Measurements from ENCODE around the gene RAB31.

Gene RAB31

GRCh38 chr18:9721893-9722550, 13.9 kb downstream of the RAB31 start:
- no peak overlapping the region for H3K4me3 ChIP-seq (ENCODE audit: severe bottlenecking)
- no peak for ATAC-seq (ENCODE audit: low read depth)
- H3K4me1 ChIP-seq (ENCODE audit: insufficient read depth, poor library complexity, severe bottlenecking) = peaks cover 13% of the 10 kb centered on the region
- TF ChIP-seq CTCF (IDR thresholded peaks at IDR 0.05; ENCODE audit: poor library complexity, severe bottlenecking) = no peak
- no peak overlapping the region for H3K27ac ChIP-seq (ENCODE audit: poor library complexity, severe bottlenecking)
- H3K27me3 ChIP-seq (ENCODE audit: insufficient read depth, poor library complexity, severe bottlenecking) = no peaks in the 10 kb centered on the region
- H3K9me3 ChIP-seq (ENCODE audit: severe bottlenecking) = no peaks in the 10 kb centered on the region
- no peaks in the 10 kb centered on the region for H3K36me3 ChIP-seq (ENCODE audit: low read depth)
- no peak for DNase-seq (ENCODE audit: low spot score)

- TF ChIP-seq CTCF (IDR thresholded peaks at IDR 0.05; ENCODE audit: poor library complexity, severe bottlenecking) = peak; percentile 82
- H3K27me3 ChIP-seq (ENCODE audit: insufficient read depth, poor library complexity, severe bottlenecking) = no peaks in the 10 kb centered on the region
- peak; percentile 63 for ATAC-seq (ENCODE audit: low read depth)
Measured at GRCh38 chr18:9722691-9723090, 14.6 kb downstream of the RAB31 start.

GRCh38 chr18:9724797-9725585, 16.9 kb downstream of the RAB31 start:
- H3K27ac ChIP-seq (ENCODE audit: poor library complexity, severe bottlenecking) = no peak overlapping the region
- no peak overlapping the region for H3K4me3 ChIP-seq (ENCODE audit: severe bottlenecking)
- peaks cover 3% of the 10 kb centered on the region for H3K4me1 ChIP-seq (ENCODE audit: insufficient read depth, poor library complexity, severe bottlenecking)
- no peaks in the 10 kb centered on the region for H3K9me3 ChIP-seq (ENCODE audit: severe bottlenecking)
- H3K36me3 ChIP-seq (ENCODE audit: low read depth) = no peaks in the 10 kb centered on the region
- H3K27me3 ChIP-seq (ENCODE audit: insufficient read depth, poor library complexity, severe bottlenecking) = no peaks in the 10 kb centered on the region
- TF ChIP-seq CTCF (IDR thresholded peaks at IDR 0.05; ENCODE audit: poor library complexity, severe bottlenecking) = no peak
- no peak for DNase-seq (ENCODE audit: low spot score)
- no peak for ATAC-seq (ENCODE audit: low read depth)

More at GRCh38 chr18:9722691-9723090, 14.6 kb downstream of the RAB31 start:
- Histone ChIP-seq H3K4me1 (ENCODE audit: insufficient read depth, poor library complexity, severe bottlenecking) (peaks cover 13% of the 10 kb centered on the region), H3K4me3 (ENCODE audit: severe bottlenecking) (no peak overlapping the region), H3K36me3 (ENCODE audit: low read depth) (no peaks in the 10 kb centered on the region), H3K9me3 (ENCODE audit: severe bottlenecking) (no peaks in the 10 kb centered on the region), H3K27ac (ENCODE audit: poor library complexity, severe bottlenecking) (no peak overlapping the region)
- no peak for DNase-seq (ENCODE audit: low spot score)

GRCh38 chr18:9726175-9726574, 18.1 kb downstream of the RAB31 start:
- TF ChIP-seq CTCF (IDR thresholded peaks at IDR 0.05; ENCODE audit: poor library complexity, severe bottlenecking) = no peak
- Histone ChIP-seq H3K4me1 (ENCODE audit: insufficient read depth, poor library complexity, severe bottlenecking) (peaks cover 5% of the 10 kb centered on the region), H3K36me3 (ENCODE audit: low read depth) (no peaks in the 10 kb centered on the region), H3K27ac (ENCODE audit: poor library complexity, severe bottlenecking) (no peak overlapping the region), H3K4me3 (ENCODE audit: severe bottlenecking) (no peak overlapping the region), H3K9me3 (ENCODE audit: severe bottlenecking) (no peaks in the 10 kb centered on the region), H3K27me3 (ENCODE audit: insufficient read depth, poor library complexity, severe bottlenecking) (no peaks in the 10 kb centered on the region)
- DNase-seq (ENCODE audit: low spot score) = no peak
- no peak for ATAC-seq (ENCODE audit: low read depth)

- Histone ChIP-seq H3K27me3 (ENCODE audit: insufficient read depth, poor library complexity, severe bottlenecking) (no peaks in the 10 kb centered on the region), H3K36me3 (ENCODE audit: low read depth) (peaks cover 1% of the 10 kb centered on the region; the same call in 1 of the 2 replicates), H3K4me1 (ENCODE audit: insufficient read depth, poor library complexity, severe bottlenecking) (peaks cover 10% of the 10 kb centered on the region), H3K27ac (ENCODE audit: poor library complexity, severe bottlenecking) (no peak overlapping the region), H3K4me3 (ENCODE audit: severe bottlenecking) (no peak overlapping the region), H3K9me3 (ENCODE audit: severe bottlenecking) (no peaks in the 10 kb centered on the region)
- ATAC-seq (ENCODE audit: low read depth) = no peak
- TF ChIP-seq CTCF (IDR thresholded peaks at IDR 0.05; ENCODE audit: poor library complexity, severe bottlenecking) = no peak
- DNase-seq (ENCODE audit: low spot score) = no peak
Measured at GRCh38 chr18:9726936-9727335, 18.8 kb downstream of the RAB31 start.

All from RWPE2 (cell line).